ENCODE results near the gene GMEB2.

DNA sequence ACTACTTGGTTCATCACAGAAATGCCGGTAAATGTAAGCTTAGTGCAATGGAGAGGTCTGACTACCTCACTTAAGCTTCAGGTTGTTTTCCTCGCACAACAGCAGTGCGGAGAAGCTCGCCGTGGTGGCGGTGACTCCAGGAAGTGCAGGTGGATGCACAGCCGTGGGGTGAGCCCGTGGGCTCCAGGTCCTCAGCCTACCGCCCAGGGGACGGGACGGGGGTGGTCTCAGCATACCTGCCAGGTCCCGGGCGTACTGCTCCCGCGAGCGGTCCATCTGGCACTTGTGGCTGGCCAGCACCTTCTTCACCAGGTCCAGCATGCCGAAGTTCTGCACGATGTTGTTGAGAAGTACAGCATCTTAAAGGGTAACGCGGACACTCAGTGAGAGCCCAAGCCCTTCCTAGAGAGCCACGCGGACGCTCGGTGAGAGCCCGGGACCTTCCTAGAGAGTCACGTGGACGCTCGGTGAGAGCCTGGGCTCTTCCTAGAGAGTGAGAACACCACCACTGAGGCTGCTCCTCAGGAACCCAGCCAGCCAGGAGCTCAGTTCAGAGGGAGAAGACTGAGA lies 35.0 kb downstream of the GMEB2 start:
- TF ChIP-seq, protein P1, sequence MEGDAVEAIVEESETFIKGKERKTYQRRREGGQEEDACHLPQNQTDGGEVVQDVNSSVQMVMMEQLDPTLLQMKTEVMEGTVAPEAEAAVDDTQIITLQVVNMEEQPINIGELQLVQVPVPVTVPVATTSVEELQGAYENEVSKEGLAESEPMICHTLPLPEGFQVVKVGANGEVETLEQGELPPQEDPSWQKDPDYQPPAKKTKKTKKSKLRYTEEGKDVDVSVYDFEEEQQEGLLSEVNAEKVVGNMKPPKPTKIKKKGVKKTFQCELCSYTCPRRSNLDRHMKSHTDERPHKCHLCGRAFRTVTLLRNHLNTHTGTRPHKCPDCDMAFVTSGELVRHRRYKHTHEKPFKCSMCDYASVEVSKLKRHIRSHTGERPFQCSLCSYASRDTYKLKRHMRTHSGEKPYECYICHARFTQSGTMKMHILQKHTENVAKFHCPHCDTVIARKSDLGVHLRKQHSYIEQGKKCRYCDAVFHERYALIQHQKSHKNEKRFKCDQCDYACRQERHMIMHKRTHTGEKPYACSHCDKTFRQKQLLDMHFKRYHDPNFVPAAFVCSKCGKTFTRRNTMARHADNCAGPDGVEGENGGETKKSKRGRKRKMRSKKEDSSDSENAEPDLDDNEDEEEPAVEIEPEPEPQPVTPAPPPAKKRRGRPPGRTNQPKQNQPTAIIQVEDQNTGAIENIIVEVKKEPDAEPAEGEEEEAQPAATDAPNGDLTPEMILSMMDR (IDR thresholded peaks at IDR 0.05; ENCODE audit: low read length) = no peak
- TF ChIP-seq EZH2 (optimal IDR thresholded peaks at IDR 0.05; ENCODE audit: low read depth, low read length) (no peak), EZH2phosphoT487 (IDR thresholded peaks at IDR 0.05; ENCODE audit: low read length) (no peak)
